Measurements from ENCODE around the gene CSRNP2. TPM values are rescaled to one million over a fixed set of nuclear protein-coding genes. Genes with fewer than 3 reads are reported as not detected.
"Not testable (repeated sequence)": the region's sequence is repeated elsewhere in the genome, so short reads cannot be mapped to it uniquely, and the experiment has no call there.

Gene CSRNP2
- total RNA-seq, 4 donors from 2014 or later, result 16.6 to 22.7 (median 18.7) TPM

DNA sequence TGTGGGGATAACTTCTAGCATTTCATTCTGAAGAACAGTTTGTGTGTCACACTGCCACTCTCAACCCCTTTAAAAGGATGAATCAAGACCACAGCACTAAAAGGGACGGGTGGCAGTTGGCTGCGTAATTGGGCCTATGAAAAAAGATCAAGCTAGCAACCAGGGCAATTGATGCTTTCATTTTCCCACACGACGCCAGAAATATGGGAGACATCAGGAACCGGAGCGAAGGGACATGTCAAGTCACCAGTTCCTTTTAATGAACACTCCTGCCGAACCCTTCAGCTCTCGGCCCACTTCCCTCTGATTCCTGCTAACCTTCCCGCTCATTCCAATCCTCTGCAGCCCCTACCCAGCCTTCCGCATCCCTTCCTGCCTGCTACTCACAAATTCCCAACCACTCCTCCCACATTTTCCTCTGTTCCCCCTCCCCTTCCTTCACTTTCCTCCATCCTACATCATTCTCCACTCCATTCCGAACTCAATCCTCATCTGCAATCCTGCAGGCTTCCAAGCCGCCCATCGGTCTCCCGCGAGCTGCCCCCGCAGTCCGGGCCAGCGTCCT, 753 bp downstream of the CSRNP2 start:
- TF ChIP-seq, protein P1, sequence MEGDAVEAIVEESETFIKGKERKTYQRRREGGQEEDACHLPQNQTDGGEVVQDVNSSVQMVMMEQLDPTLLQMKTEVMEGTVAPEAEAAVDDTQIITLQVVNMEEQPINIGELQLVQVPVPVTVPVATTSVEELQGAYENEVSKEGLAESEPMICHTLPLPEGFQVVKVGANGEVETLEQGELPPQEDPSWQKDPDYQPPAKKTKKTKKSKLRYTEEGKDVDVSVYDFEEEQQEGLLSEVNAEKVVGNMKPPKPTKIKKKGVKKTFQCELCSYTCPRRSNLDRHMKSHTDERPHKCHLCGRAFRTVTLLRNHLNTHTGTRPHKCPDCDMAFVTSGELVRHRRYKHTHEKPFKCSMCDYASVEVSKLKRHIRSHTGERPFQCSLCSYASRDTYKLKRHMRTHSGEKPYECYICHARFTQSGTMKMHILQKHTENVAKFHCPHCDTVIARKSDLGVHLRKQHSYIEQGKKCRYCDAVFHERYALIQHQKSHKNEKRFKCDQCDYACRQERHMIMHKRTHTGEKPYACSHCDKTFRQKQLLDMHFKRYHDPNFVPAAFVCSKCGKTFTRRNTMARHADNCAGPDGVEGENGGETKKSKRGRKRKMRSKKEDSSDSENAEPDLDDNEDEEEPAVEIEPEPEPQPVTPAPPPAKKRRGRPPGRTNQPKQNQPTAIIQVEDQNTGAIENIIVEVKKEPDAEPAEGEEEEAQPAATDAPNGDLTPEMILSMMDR (IDR thresholded peaks at IDR 0.05), result no peak
- no peak for TF ChIP-seq POLR2A (IDR thresholded peaks at IDR 0.05)
- H3K4me3 ChIP-seq (ENCODE audit: low read depth, poor library complexity, severe bottlenecking), result peak overlapping the region; percentile 97
- 1 to 4% methylated on average over 18 of the region's 18 CpGs for WGBS, 2 donors
- intact Hi-C loops (cut with DNase I; ENCODE audit: low total_unique reads), result no loop called here
- no peak for DNase-seq (ENCODE audit: low spot score in 2 of 2)

- WGBS, 2 donors, result 78 to 79% methylated on average over 1 of the region's 1 CpG
- DNase-seq (ENCODE audit: low spot score in 2 of 2), result no peak
- TF ChIP-seq, protein P1 (IDR thresholded peaks at IDR 0.05), result no peak
- no peak for TF ChIP-seq POLR2A (IDR thresholded peaks at IDR 0.05)
- no peak overlapping the region for H3K4me3 ChIP-seq (ENCODE audit: low read depth, poor library complexity, severe bottlenecking)
- intact Hi-C loops (cut with DNase I; ENCODE audit: low total_unique reads), result no loop called here
Measured at GRCh38 chr12:51081421-51081820, 2.0 kb downstream of the CSRNP2 start.

- no peak overlapping the region for H3K4me3 ChIP-seq (ENCODE audit: low read depth, poor library complexity, severe bottlenecking)
- WGBS, 2 donors, result 61 to 65% methylated on average over 4 of the region's 4 CpGs
- no peak for DNase-seq (ENCODE audit: low spot score in 2 of 2)
- intact Hi-C loops (cut with DNase I; ENCODE audit: low total_unique reads), result no loop called here
- TF ChIP-seq POLR2A (IDR thresholded peaks at IDR 0.05), result no peak
- TF ChIP-seq, protein P1 (IDR thresholded peaks at IDR 0.05), result no peak
Measured at GRCh38 chr12:51080136-51080535, 3.3 kb downstream of the CSRNP2 start.

DNA sequence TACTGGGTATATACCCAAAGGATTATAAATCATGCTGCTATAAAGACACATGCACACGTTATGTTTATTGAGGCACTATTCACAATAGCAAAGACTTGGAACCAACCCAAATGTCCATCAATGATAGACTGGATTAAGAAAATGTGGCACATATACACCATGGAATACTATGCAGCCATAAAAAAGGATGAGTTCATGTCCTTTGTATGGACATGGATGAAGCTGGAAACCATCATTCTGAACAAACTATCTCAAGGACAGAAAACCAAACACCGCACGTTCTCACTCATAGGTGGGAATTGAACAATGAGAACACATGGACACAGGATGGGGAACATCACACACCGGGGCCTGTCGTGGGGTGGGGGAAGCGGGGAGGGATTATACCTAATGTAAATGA, 4.5 kb downstream of the CSRNP2 start:
- 91 to 94% methylated on average over 6 of the region's 6 CpGs for WGBS, 2 donors
- H3K4me3 ChIP-seq (ENCODE audit: low read depth, poor library complexity, severe bottlenecking); DNase-seq (ENCODE audit: low spot score in 2 of 2); intact Hi-C loops (cut with DNase I; ENCODE audit: low total_unique reads): not testable (repeated sequence)

DNA sequence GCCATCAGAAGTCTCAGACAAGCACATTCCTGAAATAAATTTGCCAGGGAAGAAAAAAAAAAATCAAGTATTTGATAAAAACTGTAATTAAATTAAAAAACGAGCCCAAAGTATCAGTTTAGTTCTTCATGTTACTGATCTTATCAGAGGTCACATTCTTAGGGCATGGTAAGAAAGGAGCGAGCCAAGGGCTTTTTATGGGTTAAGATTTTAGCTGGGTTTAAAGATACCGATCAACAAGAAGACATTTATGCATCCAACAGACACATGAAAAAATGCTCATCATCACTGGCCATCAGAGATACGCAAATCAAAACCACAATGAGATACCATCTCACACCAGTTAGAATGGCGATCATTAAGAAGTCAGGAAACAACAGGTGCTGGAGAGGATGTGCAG, 5.0 kb downstream of the CSRNP2 start:
- H3K4me3 ChIP-seq (ENCODE audit: low read depth, poor library complexity, severe bottlenecking); intact Hi-C loops (cut with DNase I; ENCODE audit: low total_unique reads); DNase-seq (ENCODE audit: low spot score in 2 of 2): not testable (repeated sequence)
- WGBS, 2 donors, result 74 to 76% methylated on average over 5 of the region's 5 CpGs

GRCh38 chr12:51077930-51078329, 5.5 kb downstream of the CSRNP2 start:
- intact Hi-C loops (cut with DNase I; ENCODE audit: low total_unique reads), result no loop called here
- TF ChIP-seq POLR2A (IDR thresholded peaks at IDR 0.05), result no peak
- TF ChIP-seq, protein P1 (IDR thresholded peaks at IDR 0.05), result no peak
- H3K4me3 ChIP-seq (ENCODE audit: low read depth, poor library complexity, severe bottlenecking), result no peak overlapping the region
- DNase-seq (ENCODE audit: low spot score in 2 of 2), result no peak
- WGBS, 2 donors, result 49 to 57% methylated on average over 5 of the region's 5 CpGs

DNA sequence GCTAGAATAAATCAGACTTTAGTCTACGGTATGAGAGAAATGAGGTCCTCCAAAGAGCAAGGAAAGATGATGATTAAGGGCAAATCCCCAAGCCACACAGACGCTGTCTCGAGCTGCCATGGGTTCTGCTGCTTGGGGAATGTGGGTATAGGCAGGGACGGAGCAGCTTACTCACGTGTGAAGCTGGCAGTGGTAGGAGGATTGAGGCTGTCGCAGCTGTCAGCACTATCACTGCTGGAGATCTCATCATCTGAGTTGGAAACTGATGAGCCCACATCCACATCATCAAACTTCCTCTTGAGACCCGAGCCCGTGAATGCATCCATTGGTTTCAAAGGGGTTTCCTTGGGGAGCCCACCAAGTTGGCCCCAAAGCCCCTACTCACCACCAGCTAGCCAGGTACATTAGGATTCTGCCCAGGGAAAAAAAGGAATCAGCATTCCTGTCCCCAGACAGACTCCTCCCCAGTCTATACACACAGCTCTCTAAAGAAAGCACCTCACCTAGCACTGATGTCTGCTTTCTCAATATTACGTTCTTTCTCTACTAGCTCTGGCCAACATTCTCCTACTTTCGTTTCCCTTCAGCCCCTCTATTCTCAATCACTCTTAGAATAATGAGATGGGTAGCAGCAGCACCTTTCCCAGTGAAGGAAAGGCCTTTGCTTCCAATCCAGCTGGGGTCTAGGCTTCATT, 7.0 kb downstream of the CSRNP2 start:
- WGBS, 2 donors, result 82 to 85% methylated on average over 10 of the region's 10 CpGs
- intact Hi-C loops (cut with DNase I; ENCODE audit: low total_unique reads), result no loop called here
- TF ChIP-seq, protein P1 (IDR thresholded peaks at IDR 0.05), result no peak
- H3K4me3 ChIP-seq (ENCODE audit: low read depth, poor library complexity, severe bottlenecking), result no peak overlapping the region
- no peak for DNase-seq (ENCODE audit: low spot score in 2 of 2)

Measured in lower leg skin (tissue), 4 donors.